GM12891 (cell line): Measurements from ENCODE around the gene CTSF.

Source experiments
- PAX5 ChIP-seq: IDR thresholded peaks from 2 replicates; pipeline ENCODE4 v1.6.1; 2011; ENCODE audit warnings: low read length, moderate library complexity, mild to moderate bottlenecking; ENCODE audit not compliant: insufficient read depth, severe bottlenecking
- POLR2A ChIP-seq: IDR thresholded peaks from 2 replicates; pipeline ENCODE4 v1.6.1; 2011; ENCODE audit warnings: low read depth, low read length, control low read depth
- POLR2AphosphoS5 ChIP-seq: IDR thresholded peaks from 2 replicates; pipeline ENCODE4 v1.6.1; 2011; ENCODE audit warnings: low read depth, low read length, control low read depth
- POU2F2 ChIP-seq: IDR thresholded peaks from 2 replicates; pipeline ENCODE4 v1.6.1; 2011; ENCODE audit warnings: low read depth, mild to moderate bottlenecking, control low read depth, low read length, moderate library complexity
- SPI1 ChIP-seq: IDR thresholded peaks from 2 replicates; pipeline ENCODE4 v1.6.1; 2011; ENCODE audit warnings: low read depth, low read length, control low read depth
- TAF1 ChIP-seq: IDR thresholded peaks from 2 replicates; pipeline ENCODE4 v1.6.1; 2011; ENCODE audit warnings: low read depth, low read length, control low read depth

DNA sequence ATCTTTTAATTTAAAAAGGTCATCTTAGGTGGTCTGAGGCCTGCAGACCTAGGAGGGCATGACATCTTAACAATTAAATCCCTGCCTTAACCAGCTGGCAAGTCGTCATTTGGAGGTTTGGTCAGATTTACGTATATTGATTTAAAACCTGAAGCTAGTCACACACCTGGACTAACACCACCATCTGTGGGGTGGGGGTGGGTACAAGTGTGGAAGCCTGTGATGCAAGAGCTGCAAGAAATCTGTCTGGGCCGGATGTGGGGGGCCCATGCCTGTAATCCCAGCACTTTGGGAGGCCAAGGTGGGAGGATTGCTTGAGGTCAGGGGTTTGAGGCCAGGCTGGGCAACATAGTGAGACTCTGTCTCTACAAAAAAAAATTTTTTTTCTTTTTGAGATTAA, 12.9 kb upstream of the CTSF start:
- TF ChIP-seq POLR2AphosphoS5 (no peak), POLR2A (no peak), TAF1 (no peak), POU2F2 (no peak), PAX5 (no peak), SPI1 (no peak)
